GM12878 (cell line): ENCODE measurements around the gene ZNF800. TPM values are rescaled to one million over a fixed set of nuclear protein-coding genes. Genes with fewer than 3 reads are reported as not detected.

Experiments used
- ATAC-seq: fragments of 200-7000 bp; cut with Tn5 transposase; 3 replicates; pipeline ENCODE4 v1.9.1; 2020; ENCODE audit warnings: mild to moderate bottlenecking, moderate library complexity
- BruUV-seq: library from RNA; stranded (reverse); fragments of 400-500 nt; replicated peaks from 2 replicates; lab custom pipeline; 2021; lab: Mats Ljungman, UMichigan
- CTCF ChIA-PET: fragments of 300-600 bp; sonication (Branson Sonifier 250); formaldehyde crosslinking; extraction: SDS; loops from one replicate; lab custom pipeline; 2021; ENCODE audit warnings: inconsistent platforms; lab: Yijun Ruan, JAX
- POLR2A ChIA-PET: fragments of 350-600 bp; formaldehyde crosslinking; extraction: SDS; loops from one replicate; lab custom pipeline; 2021; ENCODE audit warnings: inconsistent platforms; lab: Charles Lee
- RAD21 ChIA-PET: fragments of 300-600 bp; sonication (Branson Sonifier 250); formaldehyde crosslinking; loops from one replicate; lab custom pipeline; 2023; ENCODE audit warnings: antibody characterized with exemption; ENCODE audit not compliant: unreplicated experiment; lab: Charles Lee
- SMC1A ChIA-PET: fragments of 300-600 bp; sonication (Branson Sonifier 250); formaldehyde crosslinking; loops from one replicate; lab custom pipeline; 2023; ENCODE audit not compliant: unreplicated experiment, uncharacterized antibody; lab: Charles Lee
- DNase-seq: peaks from one replicate; pipeline ENCODE4 v3.0.0-alpha.2; 2011; ENCODE audit warnings: low read depth, low spot score
- FAIRE-seq: peaks from 3 replicates; lab custom pipeline; 2011; peaks lifted over from hg19 to GRCh38; lab: Jason Lieb, UNC
- H2AFZ ChIP-seq: 2 replicates; pipeline ENCODE4 v1.6.0; 2011; ENCODE audit warnings: low read depth, low read length, control low read depth; ENCODE audit not compliant: control insufficient read depth
- H3K27ac ChIP-seq: 2 replicates; pipeline ENCODE4 v1.5.1; 2011; ENCODE audit warnings: control low read depth; ENCODE audit not compliant: control insufficient read depth, insufficient read depth
- H3K27me3 ChIP-seq, 2 experiments: replicated peaks in 1 of 2; 2 replicates each; pipeline versions ENCODE4 v1.6.0 to v1.6.1; 2011; ENCODE audit warnings: low read length in 1 of 2; ENCODE audit not compliant: control insufficient read depth in 2 of 2, insufficient read depth in 2 of 2
- H3K36me3 ChIP-seq, 2 experiments: 2 replicates each; pipeline ENCODE4 v1.5.1; 2011; ENCODE audit warnings: low read length in 1 of 2; ENCODE audit not compliant: control insufficient read depth in 2 of 2, insufficient read depth in 2 of 2
- H3K4me1 ChIP-seq: 2 replicates; pipeline ENCODE4 v1.6.1; 2011; ENCODE audit warnings: mild to moderate bottlenecking, low read length, moderate library complexity, mixed read lengths; ENCODE audit not compliant: control insufficient read depth, insufficient read depth
- H3K4me2 ChIP-seq: 2 replicates; pipeline ENCODE4 v1.6.0; 2011; ENCODE audit warnings: control low read depth; ENCODE audit not compliant: control insufficient read depth, insufficient read depth
- H3K4me3 ChIP-seq: fragments of 200-600 bp; sonication (generic); 2 replicates; pipeline ENCODE4 v1.5.1; 2016
- H3K79me2 ChIP-seq: 2 replicates; pipeline ENCODE4 v1.6.0; 2011; ENCODE audit warnings: low read length; ENCODE audit not compliant: control insufficient read depth, insufficient read depth
- H3K9ac ChIP-seq: 2 replicates; pipeline ENCODE4 v1.8.0; 2011; ENCODE audit warnings: low read length, control low read depth, mixed read lengths; ENCODE audit not compliant: control insufficient read depth, insufficient read depth
- H3K9me3 ChIP-seq: replicated peaks from 3 replicates; pipeline ENCODE4 v1.5.1; 2011; ENCODE audit warnings: mild to moderate bottlenecking, low read length; ENCODE audit not compliant: control insufficient read depth, insufficient read depth
- H4K20me1 ChIP-seq: 2 replicates; pipeline ENCODE4 v1.6.0; 2011; ENCODE audit not compliant: control insufficient read depth, insufficient read depth
- BCL3 ChIP-seq: IDR thresholded peaks from 2 replicates; pipeline ENCODE4 v1.6.1; 2011; ENCODE audit warnings: borderline replicate concordance, low read depth, mild to moderate bottlenecking, moderate library complexity, low read length; ENCODE audit not compliant: insufficient read depth, poor library complexity, severe bottlenecking
- POLR2A ChIP-seq: IDR thresholded peaks from 2 replicates; pipeline ENCODE4 v1.6.1; 2011; ENCODE audit warnings: low read depth, mild to moderate bottlenecking, low read length
- RB1 ChIP-seq: fragments of 450-650 bp; formaldehyde crosslinking; IDR thresholded peaks from 2 replicates; pipeline ENCODE4 v1.6.1; 2017; ENCODE audit warnings: mild to moderate bottlenecking, borderline replicate concordance
- TARDBP ChIP-seq: IDR thresholded peaks from 2 replicates; pipeline ENCODE4 v1.6.1; 2016; ENCODE audit warnings: borderline replicate concordance
- TBL1XR1 ChIP-seq: IDR thresholded peaks from 2 replicates; pipeline ENCODE4 v1.6.1; 2012; ENCODE audit warnings: low read depth, low read length, improper control_type of control experiment
- TCF3 ChIP-seq: IDR thresholded peaks from 2 replicates; pipeline ENCODE4 v1.6.1; 2012; ENCODE audit warnings: low read depth, mild to moderate bottlenecking, low read length, borderline replicate concordance; ENCODE audit not compliant: insufficient read depth
- ZNF687 ChIP-seq: fragments of 450-650 bp; IDR thresholded peaks from 2 replicates; pipeline ENCODE4 v1.6.1; 2017; ENCODE audit warnings: mild to moderate bottlenecking, moderate library complexity
- WGBS: methylation state at CpG from one replicate; pipeline ENCODE4 v1.1.6; 2016; ENCODE audit warnings: low lambda C conversion rate; ENCODE audit not compliant: insufficient replicate concordance, insufficient coverage; ENCODE audit errors: missing lambda C conversion rate; 5-methylcytosine and 5-hydroxymethylcytosine counted together
- in situ Hi-C: fragments of 300-500 bp; cut with MboI; formaldehyde crosslinking; loops from 9 replicates; pipeline ENCODE4 v1.14.3; 2018; ENCODE audit warnings: mixed read lengths
- intact Hi-C: fragments of 100-400 bp; cut with micrococcal nuclease; formaldehyde crosslinking; loops from one replicate; pipeline ENCODE4 v1.14.2; 2022; ENCODE audit not compliant: unreplicated experiment
- polyA plus RNA-seq, 11 experiments: library from polyadenylated mRNA; depleted of rRNA in 4 of 11; unstranded in 6 of 11; stranded (reverse) in 5 of 11; fragments of >200 nt; fragmentation: Nextera tagmentation in 4 of 11; fragmentation: Illumina TruSeq in 1 of 11; extraction: Ambion mirVana in 4 of 11; extraction: Trizol in 1 of 11; gene quantifications; 1 replicate in 1 of 11; 2 replicates in 10 of 11; pipeline versions ENCODE4 v1.2.1 to v1.2.3, GENCODE V29; 2011 to 2016; ENCODE audit warnings: inconsistent platforms in 2 of 11, missing spikeins in 2 of 11, low read depth in 1 of 11
- total RNA-seq, 4 experiments: library from RNA; depleted of rRNA in 3 of 4; stranded (reverse); fragments of >200 nt in 3 of 4; fragmentation: Illumina TruSeq in 1 of 4; extraction: Trizol in 1 of 4; gene quantifications; 2 replicates each; pipeline versions ENCODE4 v1.2.1 to v1.2.3, GENCODE V29; 2013 to 2021

ZNF800 gene
- total and polyA plus RNA-seq, 10 of the 15 experiments (the other 5 are each of a cell fraction or from before 2014, with no cell fraction given): 6.8 to 33.9 (median 23.8) TPM

- BruUV-seq: no TSS peak
- H3K9me3 ChIP-seq: no peaks in the 10 kb centered on the region
- ATAC-seq (no peak), FAIRE-seq (no peak), DNase-seq (no peak)
- 93% methylated on average over 1 of the region's 1 CpG for WGBS
- ChIA-PET CTCF (interaction anchor here (0.7 to 2.2 kb wide), 5 partner anchors 10 to 69 kb away, joined by 4 to 10 read pairs (median 6); partner anchors contain the start of gene ZNF800), RAD21 (interaction anchor here (1.0 kb wide), 1 partner anchor 38 kb away, joined by 3 read pairs; no protein-coding TSS in a partner anchor), SMC1A (interaction anchor here (0.6 to 1.7 kb wide), 5 partner anchors 11 to 21 kb away, joined by 3 to 6 read pairs (median 3); partner anchors contain the start of gene ZNF800), POLR2A (interaction anchor here (1.7 kb wide), 1 partner anchor 14 kb away, joined by 9 read pairs; the partner anchor contains the start of gene ZNF800)
- no peaks in the 10 kb centered on the region for H4K20me1 ChIP-seq
- peaks cover 2% of the 10 kb centered on the region; the same call in 1 of the 2 replicates for H3K4me1 ChIP-seq
- H3K79me2 ChIP-seq: peaks cover 51% of the 10 kb centered on the region
- H3K27ac ChIP-seq: no peak overlapping the region
- H3K36me3 ChIP-seq: peaks cover 2 to 23% of the 10 kb centered on the region in 2 experiments; a peak in 3 of 4 replicates
- no peak overlapping the region for H3K4me3 ChIP-seq
- TF ChIP-seq BCL3 (no peak), TBL1XR1 (no peak), TCF3 (no peak), ZNF687 (no peak), TARDBP (no peak), RB1 (no peak), POLR2A (no peak)
- no peak overlapping the region for H2AFZ ChIP-seq
- in situ Hi-C loops (no loop called here), intact Hi-C loops (no loop called here)
- H3K27me3 ChIP-seq: no peaks in the 10 kb centered on the region
- H3K9ac ChIP-seq: no peak overlapping the region
- no peak overlapping the region for H3K4me2 ChIP-seq
Observed at GRCh38 chr7:127378537-127378936, 14.0 kb downstream of the ZNF800 start.
